NCI-H1694 treated with DMSO at 0.1 percent for 48 hours (cell line): Measurements from ENCODE around the gene AGR3.

Experiments
- DNase-seq: peaks from one replicate; lab custom pipeline; 2025; lab: John Stamatoyannopoulos, UW

AGR3 gene

GRCh38 chr7:16833373-16833772, 48.4 kb downstream of the AGR3 start:
- no peak for DNase-seq

GRCh38 chr7:16826060-16826459, 55.7 kb downstream of the AGR3 start:
- no peak for DNase-seq

GRCh38 chr7:16822029-16822428, 59.8 kb downstream of the AGR3 start:
- no peak for DNase-seq

- DNase-seq, result no peak
Measured at GRCh38 chr7:16818732-16819131, 63.1 kb downstream of the AGR3 start.

GRCh38 chr7:16817536-16817935, 64.2 kb downstream of the AGR3 start:
- no peak for DNase-seq

- DNase-seq, result no peak
Measured at GRCh38 chr7:16816824-16817223, 65.0 kb downstream of the AGR3 start.

GRCh38 chr7:16815001-16815400, 66.8 kb downstream of the AGR3 start:
- no peak for DNase-seq

GRCh38 chr7:16813232-16813616, 68.6 kb downstream of the AGR3 start:
- no peak for DNase-seq

- DNase-seq, result no peak
Measured at GRCh38 chr7:16812542-16813231, 69.1 kb downstream of the AGR3 start.

GRCh38 chr7:16811551-16811950, 70.2 kb downstream of the AGR3 start:
- no peak for DNase-seq

- DNase-seq, result no peak
Measured at GRCh38 chr7:16810573-16810972, 71.2 kb downstream of the AGR3 start.

- DNase-seq, result no peak
Measured at GRCh38 chr7:16810112-16810511, 71.7 kb downstream of the AGR3 start.
